Hepatocyte (in vitro differentiated cells): ENCODE results near the gene LMO4.

ENCODE experiments used
- EZH2 ChIP-seq: fragments of 200-600 bp; sonication (generic); IDR thresholded peaks from 2 replicates; pipeline ENCODE4 v1.6.1; 2016; ENCODE audit warnings: antibody characterized with exemption, mild to moderate bottlenecking, borderline replicate concordance
- EZH2phosphoT487 ChIP-seq: fragments of 200-600 bp; sonication (generic); IDR thresholded peaks from one replicate; pipeline ENCODE4 v1.6.1; 2018; ENCODE audit warnings: antibody characterized with exemption, mild to moderate bottlenecking, low read depth, moderate library complexity; ENCODE audit not compliant: unreplicated experiment, severe bottlenecking
- TF ChIP-seq, protein P1 (sequence below): fragments of 200-600 bp; sonication (generic); IDR thresholded peaks from 2 replicates; pipeline ENCODE4 v1.5.1; 2016; ENCODE audit warnings: antibody characterized with exemption, mild to moderate bottlenecking; ENCODE audit not compliant: poor library complexity

DNA sequence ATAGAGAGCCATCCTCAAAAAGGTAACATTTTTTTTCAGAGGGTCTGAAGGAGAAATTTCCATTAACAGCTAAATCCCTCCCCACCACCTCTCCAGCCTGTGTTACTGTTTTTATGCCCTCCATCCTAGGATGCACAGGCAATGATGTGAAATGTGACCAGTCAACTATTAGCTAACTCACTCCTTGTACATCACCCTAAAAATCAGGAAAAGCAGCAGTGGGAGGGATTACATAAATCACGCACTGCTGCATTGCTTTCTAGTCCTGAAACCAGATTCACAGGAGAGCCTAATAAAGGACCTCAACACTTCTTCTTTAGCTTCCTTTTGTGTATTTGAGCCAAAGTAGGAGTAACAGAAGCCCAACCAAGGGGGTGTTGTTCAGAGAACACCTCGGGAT, 66.3 kb downstream of the LMO4 start:
- TF ChIP-seq, protein P1, sequence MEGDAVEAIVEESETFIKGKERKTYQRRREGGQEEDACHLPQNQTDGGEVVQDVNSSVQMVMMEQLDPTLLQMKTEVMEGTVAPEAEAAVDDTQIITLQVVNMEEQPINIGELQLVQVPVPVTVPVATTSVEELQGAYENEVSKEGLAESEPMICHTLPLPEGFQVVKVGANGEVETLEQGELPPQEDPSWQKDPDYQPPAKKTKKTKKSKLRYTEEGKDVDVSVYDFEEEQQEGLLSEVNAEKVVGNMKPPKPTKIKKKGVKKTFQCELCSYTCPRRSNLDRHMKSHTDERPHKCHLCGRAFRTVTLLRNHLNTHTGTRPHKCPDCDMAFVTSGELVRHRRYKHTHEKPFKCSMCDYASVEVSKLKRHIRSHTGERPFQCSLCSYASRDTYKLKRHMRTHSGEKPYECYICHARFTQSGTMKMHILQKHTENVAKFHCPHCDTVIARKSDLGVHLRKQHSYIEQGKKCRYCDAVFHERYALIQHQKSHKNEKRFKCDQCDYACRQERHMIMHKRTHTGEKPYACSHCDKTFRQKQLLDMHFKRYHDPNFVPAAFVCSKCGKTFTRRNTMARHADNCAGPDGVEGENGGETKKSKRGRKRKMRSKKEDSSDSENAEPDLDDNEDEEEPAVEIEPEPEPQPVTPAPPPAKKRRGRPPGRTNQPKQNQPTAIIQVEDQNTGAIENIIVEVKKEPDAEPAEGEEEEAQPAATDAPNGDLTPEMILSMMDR: no peak
- no peak for TF ChIP-seq EZH2
- TF ChIP-seq EZH2phosphoT487: no peak
